Coronary artery (tissue), 2 donors: ENCODE measurements around the gene CRISPLD2.

Source experiments
- DNase-seq: peaks from one replicate; pipeline ENCODE4 v3.0.0-alpha.2; 2017; ENCODE audit warnings: low spot score
- H3K27ac ChIP-seq, 2 donors: fragments of 200-600 bp; sonication (generic); one replicate each; pipeline ENCODE4 v1.5.1; 2016 to 2019
- H3K4me3 ChIP-seq: fragments of 200-600 bp; sonication (generic); 2 replicates; pipeline ENCODE4 v1.5.1; 2016; ENCODE audit warnings: mild to moderate bottlenecking, moderate library complexity
- CTCF ChIP-seq: fragments of 200-600 bp; sonication (generic); IDR thresholded peaks from one replicate; pipeline ENCODE4 v1.5.1; 2019; ENCODE audit warnings: antibody characterized with exemption

The CRISPLD2 gene

GRCh38 chr16:84909476-84910085, 89.8 kb downstream of the CRISPLD2 start:
- peak overlapping the region in 1 of 2 donors; percentile 37 for H3K27ac ChIP-seq
- DNase-seq, result no peak
- TF ChIP-seq CTCF, result no peak
- H3K4me3 ChIP-seq, result no peak overlapping the region

- Histone ChIP-seq H3K27ac (peak overlapping the region in 1 of 2 donors; percentile 65), H3K4me3 (no peak overlapping the region)
- no peak for DNase-seq
- no peak for TF ChIP-seq CTCF
Observed at GRCh38 chr16:84911486-84912216, 91.9 kb downstream of the CRISPLD2 start.

GRCh38 chr16:84913315-84913714, 93.5 kb downstream of the CRISPLD2 start:
- Histone ChIP-seq H3K27ac (peak overlapping the region in 1 of 2 donors; percentile 22), H3K4me3 (no peak overlapping the region)
- DNase-seq, result no peak
- TF ChIP-seq CTCF, result no peak

GRCh38 chr16:84914273-84914672, 94.5 kb downstream of the CRISPLD2 start:
- H3K4me3 ChIP-seq, result no peak overlapping the region
- no peak overlapping the region for H3K27ac ChIP-seq
- DNase-seq, result no peak
- TF ChIP-seq CTCF, result no peak

GRCh38 chr16:84916178-84916577, 96.4 kb downstream of the CRISPLD2 start:
- TF ChIP-seq CTCF, result no peak
- no peak for DNase-seq
- H3K4me3 ChIP-seq, result no peak overlapping the region
- no peak overlapping the region for H3K27ac ChIP-seq

GRCh38 chr16:84916850-84917249, 97.1 kb downstream of the CRISPLD2 start:
- H3K27ac ChIP-seq, result no peak overlapping the region
- no peak overlapping the region for H3K4me3 ChIP-seq
- DNase-seq, result no peak
- TF ChIP-seq CTCF, result no peak

GRCh38 chr16:84917492-84917891, 97.7 kb downstream of the CRISPLD2 start:
- no peak for DNase-seq
- no peak for TF ChIP-seq CTCF
- no peak overlapping the region for H3K4me3 ChIP-seq
- H3K27ac ChIP-seq, result no peak overlapping the region
